ENCODE measurements around the gene TRIM64.
"Not testable (repeated sequence)": the region's sequence is repeated elsewhere in the genome, so short reads cannot be mapped to it uniquely, and the experiment has no call there.

TRIM64 gene

GRCh38 chr11:89965737-89966136, at the start of gene TRIM64:
Gene TRIM64, plus strand, starts transcription at chr11:89966037. Its CDS starts 2,467 bp downstream, at chr11:89968504.
- H3K27me3 Mint-ChIP-seq; H3K27ac Mint-ChIP-seq; H3K9me3 Mint-ChIP-seq; H3K4me1 Mint-ChIP-seq (ENCODE audit: low read depth); H3K36me3 Mint-ChIP-seq (ENCODE audit: low read depth); H3K4me3 Mint-ChIP-seq: not testable (repeated sequence)

- H3K27ac Mint-ChIP-seq, result no peak within 1 kb of the TSS
- H3K9me3 Mint-ChIP-seq, result no peaks in the 10 kb centered on the region
- H3K36me3 Mint-ChIP-seq (ENCODE audit: low read depth), result no peaks in the 10 kb centered on the region
- no peak within 1 kb of the TSS for H3K4me3 Mint-ChIP-seq
- no peaks in the 10 kb centered on the region for H3K4me1 Mint-ChIP-seq (ENCODE audit: low read depth)
- no peaks in the 10 kb centered on the region for H3K27me3 Mint-ChIP-seq
These were observed 43.6 kb upstream of the TRIM64 start, which contains the start of gene TRIM49D1 for GRCh38 chr11:89922195-89922660. Gene TRIM49D1, minus strand, starts transcription at chr11:89922245. Its CDS starts 4,535 bp downstream, at chr11:89917710.

GRCh38 chr11:89923764-89924163, 42.1 kb upstream of the TRIM64 start, which contains the start of gene TRIM49D2:
Gene TRIM49D2, plus strand, starts transcription at chr11:89924064. Its CDS starts 2,698 bp downstream, at chr11:89926762.
- H3K36me3 Mint-ChIP-seq (ENCODE audit: low read depth); H3K4me3 Mint-ChIP-seq; H3K27me3 Mint-ChIP-seq; H3K9me3 Mint-ChIP-seq; H3K4me1 Mint-ChIP-seq (ENCODE audit: low read depth); H3K27ac Mint-ChIP-seq: not testable (repeated sequence)

- not testable (repeated sequence) for H3K4me1 Mint-ChIP-seq (ENCODE audit: low read depth); H3K9me3 Mint-ChIP-seq; H3K36me3 Mint-ChIP-seq (ENCODE audit: low read depth); H3K27ac Mint-ChIP-seq; H3K4me3 Mint-ChIP-seq; H3K27me3 Mint-ChIP-seq
These were observed 5.0 kb upstream of the TRIM64 start for GRCh38 chr11:89960833-89961232.

Data from stimulated activated naive CD8-positive, alpha-beta T cell treated with anti-CD3 and anti-CD28 coated beads, Interleukin-15, Interleukin-2, amounts not matched to agents 100 ng/mL and 50 ng/mL, for 24 hours (primary cell).